Nephron (organoid): ENCODE results near the gene EML2.

ENCODE experiments used
- H3K27ac Mint-ChIP-seq, 3 experiments: 2 replicates each; pipeline ENCODE4 v1.8.0; 2020; ENCODE audit warnings: mixed read lengths in 3 of 3, mild to moderate bottlenecking in 2 of 3, moderate library complexity in 1 of 3
- H3K27me3 Mint-ChIP-seq: 2 replicates; pipeline ENCODE4 v1.8.0; 2021; ENCODE audit warnings: low read depth, mild to moderate bottlenecking, moderate library complexity, mixed read lengths
- H3K36me3 Mint-ChIP-seq: 2 replicates; pipeline ENCODE4 v1.8.0; 2020; ENCODE audit warnings: low read depth, mixed read lengths
- H3K4me1 Mint-ChIP-seq: 2 replicates; pipeline ENCODE4 v1.8.0; 2020; ENCODE audit warnings: mixed read lengths
- H3K4me3 Mint-ChIP-seq, 3 experiments: 2 replicates each; pipeline ENCODE4 v1.8.0; 2020; ENCODE audit warnings: mild to moderate bottlenecking in 3 of 3, mixed read lengths in 3 of 3, moderate library complexity in 2 of 3
- H3K9me3 Mint-ChIP-seq: 2 replicates; pipeline ENCODE4 v1.8.0; 2020; ENCODE audit warnings: mixed read lengths
- CTCF ChIP-seq, 3 experiments: fragments of 200-600 bp; sonication (generic); IDR thresholded peaks; one replicate each; pipeline ENCODE4 v1.5.0; 2021; ENCODE audit warnings: antibody characterized with exemption in 3 of 3; ENCODE audit not compliant: unreplicated experiment in 3 of 3

EML2 gene

DNA sequence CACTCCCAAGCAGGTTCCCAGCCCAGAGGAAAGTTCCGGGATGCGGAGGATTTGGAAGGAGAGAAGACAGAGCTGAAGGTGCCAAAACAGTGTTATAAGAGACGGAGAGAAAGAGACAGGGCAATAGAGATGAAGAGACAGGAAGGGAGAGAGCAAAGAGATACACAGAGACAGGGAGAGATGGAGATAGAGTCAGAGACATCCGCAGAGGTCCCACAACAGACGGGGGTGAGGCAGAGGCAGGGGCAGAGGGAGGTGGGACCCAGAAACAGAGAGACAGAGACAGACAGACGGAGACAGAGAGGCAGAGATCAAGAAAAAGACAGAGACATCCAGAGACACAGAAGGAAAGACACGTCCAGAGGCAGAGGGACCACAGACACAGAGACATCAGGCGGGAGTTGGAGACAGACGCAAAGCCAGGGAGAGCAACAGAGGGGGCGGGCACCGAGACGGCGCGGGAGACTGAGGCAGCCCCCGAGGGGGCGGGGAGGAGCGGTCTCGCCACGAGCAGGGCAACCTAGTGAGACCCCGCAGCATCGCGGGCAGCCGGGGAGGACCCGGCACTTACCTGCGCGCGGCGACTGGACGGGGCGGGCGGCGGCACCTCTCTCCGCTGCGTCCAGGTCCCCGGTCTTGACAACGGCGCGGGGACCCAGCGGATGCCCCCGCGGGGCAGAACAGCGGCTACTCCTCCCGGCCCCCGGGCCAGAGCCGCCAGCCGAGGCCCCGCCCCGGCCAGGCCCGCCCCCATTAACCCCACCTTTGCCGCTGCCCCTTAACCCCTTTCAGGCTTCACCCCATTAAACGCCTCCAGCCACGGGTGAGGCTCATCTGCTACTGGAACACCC is 37.4 kb downstream of the EML2 start, which contains the start of gene GPR4:
Gene GPR4, minus strand, starts transcription at position 689 of the 851 bp plus-strand sequence. CDS start 10,346 bp downstream, outside the sequence.
- no peaks in the 10 kb centered on the region for H3K9me3 Mint-ChIP-seq
- peak within 1 kb of the TSS; percentile 67 to 73 (median 71) for H3K4me3 Mint-ChIP-seq
- H3K36me3 Mint-ChIP-seq, result no peaks in the 10 kb centered on the region
- H3K27ac Mint-ChIP-seq, result no peak within 1 kb of the TSS
- TF ChIP-seq CTCF (IDR thresholded peaks at IDR 0.05; ENCODE audit: unreplicated experiment in 3 of 3), result no peak
- peaks cover 19% of the 10 kb centered on the region for H3K4me1 Mint-ChIP-seq
- peaks cover 76% of the 10 kb centered on the region for H3K27me3 Mint-ChIP-seq

GRCh38 chr19:45601115-45601514 is 38.1 kb downstream of the EML2 start:
- H3K4me1 Mint-ChIP-seq, result peaks cover 19% of the 10 kb centered on the region
- H3K36me3 Mint-ChIP-seq, result no peaks in the 10 kb centered on the region
- peak overlapping the region; percentile 65 to 71 (median 67) for H3K4me3 Mint-ChIP-seq
- H3K9me3 Mint-ChIP-seq, result no peaks in the 10 kb centered on the region
- no peak for TF ChIP-seq CTCF (IDR thresholded peaks at IDR 0.05; ENCODE audit: unreplicated experiment in 3 of 3)
- no peak overlapping the region for H3K27ac Mint-ChIP-seq
- peaks cover 82% of the 10 kb centered on the region for H3K27me3 Mint-ChIP-seq

DNA sequence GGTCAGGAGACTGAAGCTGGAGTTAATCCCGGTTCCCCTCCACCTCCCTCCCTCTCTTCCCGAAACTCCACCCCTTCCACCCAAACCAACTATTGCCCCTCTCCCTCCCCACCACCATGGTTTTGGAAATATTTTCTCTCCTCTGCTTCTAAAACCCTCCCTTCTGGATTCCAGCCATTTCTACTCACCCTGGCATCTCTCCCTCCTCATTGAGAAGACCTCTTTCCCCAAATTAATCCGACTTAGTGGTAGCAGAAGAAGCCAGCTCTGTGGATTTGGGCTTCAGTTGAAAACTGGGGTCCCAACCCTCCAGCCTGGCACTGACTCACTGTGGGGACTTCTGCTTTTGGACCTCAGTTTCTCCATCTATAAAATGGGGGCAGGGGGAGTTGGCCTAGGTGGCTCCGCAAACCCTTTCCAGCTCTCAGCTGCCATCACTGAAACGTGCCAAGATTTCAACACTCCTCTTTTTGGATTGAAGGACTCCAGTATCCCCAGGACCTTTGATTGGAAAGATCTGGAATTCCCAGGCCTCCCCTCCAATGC is 38.8 kb downstream of the EML2 start:
- H3K36me3 Mint-ChIP-seq, result no peaks in the 10 kb centered on the region
- TF ChIP-seq CTCF (IDR thresholded peaks at IDR 0.05; ENCODE audit: unreplicated experiment in 3 of 3), result no peak
- peaks cover 89% of the 10 kb centered on the region for H3K27me3 Mint-ChIP-seq
- no peaks in the 10 kb centered on the region for H3K9me3 Mint-ChIP-seq
- no peak overlapping the region for H3K4me3 Mint-ChIP-seq
- H3K27ac Mint-ChIP-seq, result no peak overlapping the region
- H3K4me1 Mint-ChIP-seq, result peaks cover 19% of the 10 kb centered on the region

- H3K9me3 Mint-ChIP-seq, result no peaks in the 10 kb centered on the region
- no peak overlapping the region for H3K27ac Mint-ChIP-seq
- no peaks in the 10 kb centered on the region for H3K36me3 Mint-ChIP-seq
- H3K27me3 Mint-ChIP-seq, result peaks cover 95% of the 10 kb centered on the region
- H3K4me3 Mint-ChIP-seq, result peak overlapping the region in 1 of 3 experiments; percentile 36
- no peak for TF ChIP-seq CTCF (IDR thresholded peaks at IDR 0.05; ENCODE audit: unreplicated experiment in 3 of 3)
- peaks cover 19% of the 10 kb centered on the region for H3K4me1 Mint-ChIP-seq
These were observed 39.9 kb downstream of the EML2 start for GRCh38 chr19:45599286-45599685.

GRCh38 chr19:45598267-45599001 is 40.8 kb downstream of the EML2 start:
- no peaks in the 10 kb centered on the region for H3K9me3 Mint-ChIP-seq
- no peaks in the 10 kb centered on the region for H3K36me3 Mint-ChIP-seq
- no peak for TF ChIP-seq CTCF (IDR thresholded peaks at IDR 0.05; ENCODE audit: unreplicated experiment in 3 of 3)
- no peak overlapping the region for H3K27ac Mint-ChIP-seq
- peaks cover 19% of the 10 kb centered on the region for H3K4me1 Mint-ChIP-seq
- H3K27me3 Mint-ChIP-seq, result peaks cover 89% of the 10 kb centered on the region
- H3K4me3 Mint-ChIP-seq, result peak overlapping the region; percentile 16 to 44 (median 27)
